NCI-H2081 treated with DMSO at 0.1 percent for 48 hours (cell line): ENCODE results near the gene SCEL.
"Not testable (repeated sequence)": the region's sequence is repeated elsewhere in the genome, so short reads cannot be mapped to it uniquely, and the experiment has no call there.

Experiments used
- DNase-seq: peaks from one replicate; lab custom pipeline; 2025; lab: John Stamatoyannopoulos, UW

Gene SCEL

GRCh38 chr13:77535448-77535847 is at the start of gene SCEL:
TSS of gene SCEL (plus strand) at chr13:77535706. CDS start at chr13:77555876, 20,170 bp downstream.
- DNase-seq: no peak

GRCh38 chr13:77489566-77490337 is 45.8 kb upstream of the SCEL start:
- DNase-seq: no peak

GRCh38 chr13:77492982-77493381 is 42.5 kb upstream of the SCEL start:
- no peak for DNase-seq

GRCh38 chr13:77494226-77494625 is 41.3 kb upstream of the SCEL start:
- DNase-seq: no peak

GRCh38 chr13:77497350-77497749 is 38.2 kb upstream of the SCEL start:
- DNase-seq: no peak

GRCh38 chr13:77497835-77498234 is 37.7 kb upstream of the SCEL start:
- DNase-seq: no peak

GRCh38 chr13:77502104-77502720 is 33.3 kb upstream of the SCEL start:
- DNase-seq: no peak

- no peak for DNase-seq
Observed at GRCh38 chr13:77503398-77503797, 32.1 kb upstream of the SCEL start.

- no peak for DNase-seq
Observed at GRCh38 chr13:77506874-77507273, 28.6 kb upstream of the SCEL start.

- DNase-seq: no peak
Observed at GRCh38 chr13:77507931-77508776, 27.4 kb upstream of the SCEL start.

GRCh38 chr13:77508959-77509620 is 26.4 kb upstream of the SCEL start:
- DNase-seq: no peak

- DNase-seq: no peak
Observed at GRCh38 chr13:77510156-77510555, 25.4 kb upstream of the SCEL start.

- DNase-seq: no peak
Observed at GRCh38 chr13:77511552-77511951, 24.0 kb upstream of the SCEL start.

- no peak for DNase-seq
Observed at GRCh38 chr13:77513719-77514335, 21.7 kb upstream of the SCEL start.

GRCh38 chr13:77514336-77514726 is 21.2 kb upstream of the SCEL start:
- DNase-seq: no peak

- no peak for DNase-seq
Observed at GRCh38 chr13:77515785-77516184, 19.7 kb upstream of the SCEL start.

GRCh38 chr13:77516342-77516789 is 19.1 kb upstream of the SCEL start:
- no peak for DNase-seq

GRCh38 chr13:77518266-77518665 is 17.2 kb upstream of the SCEL start:
- no peak for DNase-seq

GRCh38 chr13:77519396-77519795 is 16.1 kb upstream of the SCEL start:
- DNase-seq: not testable (repeated sequence)

- DNase-seq: no peak
Observed at GRCh38 chr13:77519808-77520207, 15.7 kb upstream of the SCEL start.

- no peak for DNase-seq
Observed at GRCh38 chr13:77521194-77521593, 14.3 kb upstream of the SCEL start.
